K562 (cell line): ENCODE results near the gene HP. TPM values are rescaled to one million over a fixed set of nuclear protein-coding genes. Genes with fewer than 3 reads are reported as not detected.

ENCODE experiments used
- BCOR ChIP-seq: fragments of 450-650 bp; IDR thresholded peaks from 2 replicates; pipeline ENCODE4 v1.6.1; 2016
- BRD4 ChIP-seq: fragments of 200-600 bp; sonication (generic); IDR thresholded peaks from 2 replicates; pipeline ENCODE4 v1.6.1; 2017; ENCODE audit warnings: inconsistent platforms
- CBX5 ChIP-seq: IDR thresholded peaks from 2 replicates; pipeline ENCODE4 v1.6.1; 2014; ENCODE audit warnings: low read depth, borderline replicate concordance
- DNMT1 ChIP-seq: fragments of 450-650 bp; IDR thresholded peaks from 2 replicates; pipeline ENCODE4 v1.6.1; 2016; ENCODE audit warnings: antibody characterized with exemption, mild to moderate bottlenecking
- ELK3 ChIP-seq: fragments of 450-650 bp; formaldehyde crosslinking; IDR thresholded peaks from 2 replicates; pipeline ENCODE4 v1.4.0; 2020; ENCODE audit warnings: mild to moderate bottlenecking
- GMEB1 ChIP-seq: fragments of 250-450 bp; sonication (Bioruptor Pico); IDR thresholded peaks from 2 replicates; pipeline ENCODE4 v1.4.0; 2020; ENCODE audit warnings: mild to moderate bottlenecking
- HBP1 ChIP-seq: fragments of 450-650 bp; formaldehyde crosslinking; IDR thresholded peaks from 2 replicates; pipeline ENCODE4 v1.4.0; 2022; ENCODE audit warnings: missing genetic modification characterization
- IRF1 ChIP-seq: sonication (generic); formaldehyde crosslinking; IDR thresholded peaks from 2 replicates; pipeline ENCODE4 v1.8.0; 2022; ENCODE audit warnings: missing genetic modification reagents, mild to moderate bottlenecking, borderline replicate concordance
- KAT8 ChIP-seq: fragments of 450-650 bp; IDR thresholded peaks from 2 replicates; pipeline ENCODE4 v1.6.1; 2016; ENCODE audit warnings: low read depth, mild to moderate bottlenecking
- MEF2A ChIP-seq: IDR thresholded peaks from 2 replicates; pipeline ENCODE4 v1.6.1; 2011; ENCODE audit warnings: low read depth, mild to moderate bottlenecking, low read length, moderate library complexity; ENCODE audit not compliant: control insufficient read depth
- MTA2 ChIP-seq: fragments of 450-650 bp; IDR thresholded peaks from 2 replicates; pipeline ENCODE4 v1.6.1; 2016; ENCODE audit warnings: low read depth
- NFYB ChIP-seq: IDR thresholded peaks from 2 replicates; pipeline ENCODE4 v1.6.1; 2011; ENCODE audit warnings: mild to moderate bottlenecking, moderate library complexity; ENCODE audit not compliant: insufficient read length; ENCODE audit errors: extremely low read depth
- TCFL5 ChIP-seq: fragments of 250-450 bp; sonication (Bioruptor Pico); conservative IDR thresholded peaks from 2 replicates; pipeline ENCODE4 v1.6.1; 2021; ENCODE audit warnings: mild to moderate bottlenecking, moderate library complexity, matching md5 sums
- XRCC3 ChIP-seq: fragments of 450-650 bp; IDR thresholded peaks from 2 replicates; pipeline ENCODE4 v1.6.1; 2017; ENCODE audit warnings: mild to moderate bottlenecking, moderate library complexity
- XRCC5 ChIP-seq: fragments of 200-400 bp; formaldehyde crosslinking; IDR thresholded peaks from 2 replicates; pipeline ENCODE4 v1.6.1; 2017; ENCODE audit warnings: low read depth, mild to moderate bottlenecking, low read length
- ZBTB34 ChIP-seq: fragments of 250-450 bp; sonication (Bioruptor Pico); IDR thresholded peaks from 2 replicates; pipeline ENCODE4 v1.8.0; 2021; ENCODE audit warnings: mild to moderate bottlenecking, moderate library complexity
- ZNF133 ChIP-seq: fragments of 250-450 bp; sonication (Bioruptor Pico); IDR thresholded peaks from 2 replicates; pipeline ENCODE4 v1.4.0; 2020; ENCODE audit warnings: mild to moderate bottlenecking
- ZNF134 ChIP-seq: fragments of 250-450 bp; sonication (Bioruptor Pico); conservative IDR thresholded peaks from 2 replicates; pipeline ENCODE4 v1.4.0; 2020
- ZNF512 ChIP-seq: IDR thresholded peaks from 2 replicates; pipeline ENCODE4 v1.6.1; 2016; ENCODE audit warnings: missing genetic modification characterization, missing compliant biosample characterization
- ZNF57 ChIP-seq: fragments of 450-650 bp; formaldehyde crosslinking; IDR thresholded peaks from 2 replicates; pipeline ENCODE4 v1.4.0; 2020; ENCODE audit warnings: mild to moderate bottlenecking, moderate library complexity
- ZNF717 ChIP-seq: fragments of 250-450 bp; sonication (Bioruptor Pico); IDR thresholded peaks from 2 replicates; pipeline ENCODE4 v1.5.0; 2021
- polyA plus RNA-seq, 8 experiments: library from polyadenylated mRNA; depleted of rRNA in 4 of 8; stranded (reverse) in 5 of 8; unstranded in 3 of 8; fragments of >200 nt; fragmentation: Nextera tagmentation in 2 of 8; fragmentation: Illumina TruSeq in 1 of 8; extraction: Ambion mirVana in 2 of 8; extraction: Trizol in 1 of 8; gene quantifications; 2 replicates each; pipeline versions ENCODE4 v1.2.1 to v1.2.3, GENCODE V29; 2011 to 2014; ENCODE audit warnings: inconsistent platforms in 1 of 8, missing spikeins in 1 of 8
- total RNA-seq, 7 experiments: library from RNA; depleted of rRNA in 6 of 7; stranded (reverse); fragments of >200 nt in 6 of 7; fragmentation: Illumina TruSeq in 2 of 7; extraction: Trizol in 2 of 7; gene quantifications; 2 replicates each; pipeline versions ENCODE4 v1.2.1 to v1.2.3, GENCODE V29; 2011 to 2021; ENCODE audit warnings: low replicate concordance in 1 of 7

Gene HP
- total and polyA plus RNA-seq, 9 of the 15 experiments (the other 6 are each of a cell fraction or from before 2014, with no cell fraction given): 0.04 to 8.7 TPM; not detected in 7

GRCh38 chr16:72008424-72009216, 45.7 kb upstream of the HP start, which contains the start of gene DHODH (continued):
- TF ChIP-seq HBP1 (CRISPR knock-in tag): no peak
- TF ChIP-seq ZNF717: no peak
- TF ChIP-seq GMEB1 (CRISPR knock-in tag): peak; percentile 42; the same call in 1 of the 2 replicates
- no peak for TF ChIP-seq TCFL5
- TF ChIP-seq ZBTB34: no peak
- no peak for TF ChIP-seq ZNF57 (CRISPR knock-in tag)
- TF ChIP-seq MEF2A: no peak
- TF ChIP-seq DNMT1: no peak
- no peak for TF ChIP-seq ZNF512 (tag)
- TF ChIP-seq ELK3: no peak
- no peak for TF ChIP-seq XRCC3
- TF ChIP-seq ZNF134: no peak
- no peak for TF ChIP-seq CBX5
- TF ChIP-seq NFYB: peak; percentile 50
- TF ChIP-seq ZNF133: no peak
- TF ChIP-seq BRD4: no peak
- no peak for TF ChIP-seq MTA2
- no peak for TF ChIP-seq KAT8
- TF ChIP-seq BCOR: no peak
- no peak for TF ChIP-seq IRF1 (CRISPR knock-in tag)
- TF ChIP-seq XRCC5: no peak
